Liver (tissue), 3 donors: ENCODE results near the gene DOCK1.

Source experiments
- ATF3 ChIP-seq: IDR thresholded peaks from 2 replicates; pipeline ENCODE4 v1.6.1; 2016; ENCODE audit warnings: antibody characterized with exemption
- CTCF ChIP-seq: fragments of 150-350 bp; IDR thresholded peaks from 2 replicates; pipeline ENCODE4 v1.5.1; 2017; ENCODE audit warnings: improper control_type of control experiment, low read depth, low read length; ENCODE audit not compliant: missing input control
- JUND ChIP-seq, 2 donors: IDR thresholded peaks; 2 replicates each; pipeline ENCODE4 v1.6.1; 2016; ENCODE audit warnings: antibody characterized with exemption in 2 of 2
- REST ChIP-seq: IDR thresholded peaks from 2 replicates; pipeline ENCODE4 v1.6.1; 2016; ENCODE audit warnings: antibody characterized with exemption, mild to moderate bottlenecking
- TAF1 ChIP-seq: conservative IDR thresholded peaks from 2 replicates; pipeline ENCODE4 v1.6.1; 2016; ENCODE audit warnings: antibody characterized with exemption, mild to moderate bottlenecking
- YY1 ChIP-seq: IDR thresholded peaks from 2 replicates; pipeline ENCODE4 v1.6.1; 2016; ENCODE audit warnings: antibody characterized with exemption, mild to moderate bottlenecking
- donor health status: healthy.
- donor health status: healthy.

GRCh38 chr10:126921974-126922525 is 16.8 kb downstream of the DOCK1 start:
- no peak for TF ChIP-seq TAF1
- no peak for TF ChIP-seq CTCF
- TF ChIP-seq REST: no peak
- TF ChIP-seq JUND (IDR thresholded peaks at IDR 0.05): no peak
- TF ChIP-seq ATF3: no peak
- no peak for TF ChIP-seq YY1
